ENCODE results near the gene ETDA. TPM values are rescaled to one million over a fixed set of nuclear protein-coding genes. Genes with fewer than 3 reads are reported as not detected.
"Not testable (repeated sequence)": the region's sequence is repeated elsewhere in the genome, so short reads cannot be mapped to it uniquely, and the experiment has no call there.

Gene ETDA
- total RNA-seq, 1 experiment from 2014 or later, result not detected

GRCh38 chrX:135213200-135213844 is 38.5 kb upstream of the ETDA start:
- Histone ChIP-seq H3K36me3 (ENCODE audit: control insufficient read depth in 1 of 2, insufficient read depth in 2 of 2, low read length in 2 of 2) (no peaks in the 10 kb centered on the region), H3K9me3 (ENCODE audit: control insufficient read depth in 1 of 2, insufficient read depth in 1 of 2, low read depth in 1 of 2, low read length in 2 of 2) (no peaks in the 10 kb centered on the region), H3K79me2 (ENCODE audit: insufficient read depth, low read length) (no peaks in the 10 kb centered on the region), H3K9ac (ENCODE audit: low read length) (no peak overlapping the region), H4K20me1 (ENCODE audit: insufficient read depth) (no peaks in the 10 kb centered on the region), H3K4me3 (replicated peaks in 1 of 2; ENCODE audit: low read depth in 1 of 2, low read length in 2 of 2) (no peak overlapping the region), H3K4me2 (ENCODE audit: low read length) (no peak overlapping the region), H3K27ac (ENCODE audit: low read depth, low read length) (no peak overlapping the region), H3K4me1 (ENCODE audit: control insufficient read depth in 1 of 2, insufficient read depth in 2 of 2, low read length in 2 of 2) (no peaks in the 10 kb centered on the region), H2AFZ (ENCODE audit: low read depth, low read length, poor library complexity, severe bottlenecking) (no peak overlapping the region), H3K27me3 (ENCODE audit: insufficient read depth, low read length) (no peaks in the 10 kb centered on the region), H3K9me2 (ENCODE audit: insufficient read depth) (no peaks in the 10 kb centered on the region)
- ATAC-seq, result no peak
- ChIA-PET RAD21 (ENCODE audit: low non-redundant PET in 1 of 2, low total read pairs in 2 of 2, uncharacterized antibody in 2 of 2, unreplicated experiment in 2 of 2) (no interaction called here), CTCF (no interaction called here), POLR2A (no interaction called here)
- no TSS peak for BruUV-seq (replicated peaks)
- no peak for DNase-seq (ENCODE audit: low read depth, low spot score)
- intact Hi-C loops (cut with micrococcal nuclease), result no loop called here
- TF ChIP-seq EZH2phosphoT487 (IDR thresholded peaks at IDR 0.05; ENCODE audit: borderline replicate concordance), result no peak
- TF ChIP-seq CEBPB (IDR thresholded peaks at IDR 0.05; ENCODE audit: low read depth), result no peak
- TF ChIP-seq, protein P1, sequence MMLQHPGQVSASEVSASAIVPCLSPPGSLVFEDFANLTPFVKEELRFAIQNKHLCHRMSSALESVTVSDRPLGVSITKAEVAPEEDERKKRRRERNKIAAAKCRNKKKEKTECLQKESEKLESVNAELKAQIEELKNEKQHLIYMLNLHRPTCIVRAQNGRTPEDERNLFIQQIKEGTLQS (IDR thresholded peaks at IDR 0.05), result no peak
- no peak for TF ChIP-seq SP1 (IDR thresholded peaks at IDR 0.05; ENCODE audit: low read depth)
- no peak for TF ChIP-seq YY1 (IDR thresholded peaks at IDR 0.05; ENCODE audit: extremely low read depth, insufficient replicate concordance, low read depth, low read length)
- TF ChIP-seq SRF (IDR thresholded peaks at IDR 0.05; ENCODE audit: low read depth), result no peak
- TF ChIP-seq POLR2AphosphoS5 (IDR thresholded peaks at IDR 0.05; ENCODE audit: low read depth, low read length), result no peak
- no peak for TF ChIP-seq FOSL1 (IDR thresholded peaks at IDR 0.05; ENCODE audit: low read depth)
- TF ChIP-seq CTCF (IDR thresholded peaks at IDR 0.05 in 2 of 3, conservative IDR thresholded peaks at IDR 0.05 in 1 of 3; ENCODE audit: borderline replicate concordance in 1 of 3, insufficient read depth in 1 of 3, low read depth in 2 of 3, low read length in 2 of 3), result no peak
- no peak for TF ChIP-seq JUND (IDR thresholded peaks at IDR 0.05)

GRCh38 chrX:135245989-135246388 is 5.9 kb upstream of the ETDA start:
- H3K4me2 ChIP-seq (ENCODE audit: low read length); DNase-seq (ENCODE audit: low read depth, low spot score); H3K27me3 ChIP-seq (ENCODE audit: insufficient read depth, low read length); H4K20me1 ChIP-seq (ENCODE audit: insufficient read depth); H3K9me3 ChIP-seq (ENCODE audit: control insufficient read depth in 1 of 2, insufficient read depth in 1 of 2, low read depth in 1 of 2, low read length in 2 of 2); H3K9me2 ChIP-seq (ENCODE audit: insufficient read depth); H3K4me1 ChIP-seq (ENCODE audit: control insufficient read depth in 1 of 2, insufficient read depth in 2 of 2, low read length in 2 of 2); H2AFZ ChIP-seq (ENCODE audit: low read depth, low read length, poor library complexity, severe bottlenecking); RAD21 ChIA-PET (ENCODE audit: low non-redundant PET in 1 of 2, low total read pairs in 2 of 2, uncharacterized antibody in 2 of 2, unreplicated experiment in 2 of 2); POLR2A ChIA-PET; H3K27ac ChIP-seq (ENCODE audit: low read depth, low read length); H3K9ac ChIP-seq (ENCODE audit: low read length); H3K4me3 ChIP-seq (replicated peaks in 1 of 2; ENCODE audit: low read depth in 1 of 2, low read length in 2 of 2); H3K79me2 ChIP-seq (ENCODE audit: insufficient read depth, low read length); intact Hi-C loops (cut with micrococcal nuclease); ATAC-seq; CTCF ChIA-PET; BruUV-seq (replicated peaks); H3K36me3 ChIP-seq (ENCODE audit: control insufficient read depth in 1 of 2, insufficient read depth in 2 of 2, low read length in 2 of 2): not testable (repeated sequence)

GRCh38 chrX:135256087-135256684 is 4.3 kb downstream of the ETDA start:
- H3K4me3 ChIP-seq (replicated peaks in 1 of 2; ENCODE audit: low read depth in 1 of 2, low read length in 2 of 2); POLR2A ChIA-PET; H3K27me3 ChIP-seq (ENCODE audit: insufficient read depth, low read length); H3K27ac ChIP-seq (ENCODE audit: low read depth, low read length); H3K36me3 ChIP-seq (ENCODE audit: control insufficient read depth in 1 of 2, insufficient read depth in 2 of 2, low read length in 2 of 2); ATAC-seq; H4K20me1 ChIP-seq (ENCODE audit: insufficient read depth); RAD21 ChIA-PET (ENCODE audit: low non-redundant PET in 1 of 2, low total read pairs in 2 of 2, uncharacterized antibody in 2 of 2, unreplicated experiment in 2 of 2); CTCF ChIA-PET; H3K9ac ChIP-seq (ENCODE audit: low read length); H3K9me3 ChIP-seq (ENCODE audit: control insufficient read depth in 1 of 2, insufficient read depth in 1 of 2, low read depth in 1 of 2, low read length in 2 of 2); intact Hi-C loops (cut with micrococcal nuclease); BruUV-seq (replicated peaks); DNase-seq (ENCODE audit: low read depth, low spot score); H3K79me2 ChIP-seq (ENCODE audit: insufficient read depth, low read length); H2AFZ ChIP-seq (ENCODE audit: low read depth, low read length, poor library complexity, severe bottlenecking); H3K4me1 ChIP-seq (ENCODE audit: control insufficient read depth in 1 of 2, insufficient read depth in 2 of 2, low read length in 2 of 2); H3K9me2 ChIP-seq (ENCODE audit: insufficient read depth); H3K4me2 ChIP-seq (ENCODE audit: low read length): not testable (repeated sequence)
